Hepatocyte (in vitro differentiated cells): ENCODE data around the gene CFAP410. TPM values are rescaled to one million over a fixed set of nuclear protein-coding genes. Genes with fewer than 3 reads are reported as not detected.

Experiments
- DNase-seq: peaks from one replicate; pipeline ENCODE4 v3.0.0-alpha.2; 2016; ENCODE audit warnings: low spot score
- H2AFZ ChIP-seq: fragments of 200-600 bp; sonication (generic); 2 replicates; pipeline ENCODE4 v1.6.0; 2016; ENCODE audit warnings: antibody characterized with exemption, mild to moderate bottlenecking
- H3K27ac ChIP-seq: fragments of 200-600 bp; sonication (generic); 2 replicates; pipeline ENCODE4 v1.5.1; 2016; ENCODE audit warnings: mild to moderate bottlenecking
- H3K27me3 ChIP-seq: fragments of 200-600 bp; sonication (generic); 2 replicates; pipeline ENCODE4 v1.6.1; 2016
- H3K36me3 ChIP-seq: fragments of 200-600 bp; sonication (generic); replicated peaks from 2 replicates; pipeline ENCODE4 v1.5.1; 2016; ENCODE audit warnings: low read depth; ENCODE audit not compliant: insufficient read depth
- H3K4me1 ChIP-seq: fragments of 200-600 bp; sonication (generic); 2 replicates; pipeline ENCODE4 v1.5.1; 2016; ENCODE audit warnings: mild to moderate bottlenecking, moderate library complexity; ENCODE audit not compliant: insufficient read depth
- H3K4me2 ChIP-seq: fragments of 200-600 bp; sonication (generic); 2 replicates; pipeline ENCODE4 v1.6.0; 2016
- H3K4me3 ChIP-seq: fragments of 200-600 bp; sonication (generic); 2 replicates; pipeline ENCODE4 v1.5.1; 2016; ENCODE audit warnings: mild to moderate bottlenecking
- H3K79me2 ChIP-seq: fragments of 200-600 bp; sonication (generic); 2 replicates; pipeline ENCODE4 v1.6.0; 2017; ENCODE audit warnings: mild to moderate bottlenecking
- H3K9me2 ChIP-seq: fragments of 200-600 bp; sonication (generic); replicated peaks from 2 replicates; pipeline ENCODE4 v1.6.0; 2017; ENCODE audit warnings: mild to moderate bottlenecking; ENCODE audit not compliant: insufficient read depth
- H3K9me3 ChIP-seq: fragments of 200-600 bp; sonication (generic); 2 replicates; pipeline ENCODE4 v1.5.1; 2016; ENCODE audit warnings: low read depth, mild to moderate bottlenecking
- H4K20me1 ChIP-seq: fragments of 200-600 bp; sonication (generic); 2 replicates; pipeline ENCODE4 v1.6.0; 2016; ENCODE audit warnings: mild to moderate bottlenecking; ENCODE audit not compliant: insufficient read depth, poor library complexity, severe bottlenecking
- CTCF ChIP-seq: fragments of 200-600 bp; sonication (generic); IDR thresholded peaks from 2 replicates; pipeline ENCODE4 v1.5.1; 2016; ENCODE audit warnings: antibody characterized with exemption, mild to moderate bottlenecking; ENCODE audit not compliant: poor library complexity
- EZH2 ChIP-seq: fragments of 200-600 bp; sonication (generic); IDR thresholded peaks from 2 replicates; pipeline ENCODE4 v1.6.1; 2016; ENCODE audit warnings: antibody characterized with exemption, mild to moderate bottlenecking, borderline replicate concordance
- EZH2phosphoT487 ChIP-seq: fragments of 200-600 bp; sonication (generic); IDR thresholded peaks from one replicate; pipeline ENCODE4 v1.6.1; 2018; ENCODE audit warnings: antibody characterized with exemption, mild to moderate bottlenecking, low read depth, moderate library complexity; ENCODE audit not compliant: unreplicated experiment, severe bottlenecking
- WGBS: methylation state at CpG from one replicate; pipeline ENCODE4 v1.1.6; 2016; ENCODE audit warnings: low lambda C conversion rate; ENCODE audit errors: missing lambda C conversion rate; 5-methylcytosine and 5-hydroxymethylcytosine counted together
- polyA plus RNA-seq: library from polyadenylated mRNA; unstranded; fragments of >200 nt; fragmentation: Nextera tagmentation; extraction: Ambion mirVana; gene quantifications from 2 replicates; pipeline ENCODE4 v1.2.1, GENCODE V29; 2016
- total RNA-seq: library from RNA; depleted of rRNA; stranded (reverse); fragments of >200 nt; gene quantifications from 2 replicates; pipeline ENCODE4 v1.2.3, GENCODE V29; 2014

The CFAP410 gene
- total and polyA plus RNA-seq, 2 experiments from 2014 or later = 17.1 to 33.6 TPM

- H3K4me3 ChIP-seq = no peak overlapping the region
- H4K20me1 ChIP-seq = no peaks in the 10 kb centered on the region
- H3K4me2 ChIP-seq = no peak overlapping the region
- H3K27ac ChIP-seq = no peak overlapping the region
- no peak for DNase-seq
- no peaks in the 10 kb centered on the region for H3K27me3 ChIP-seq
- no peaks in the 10 kb centered on the region for H3K4me1 ChIP-seq
- WGBS = 91% methylated on average over 44 of the region's 44 CpGs
- H2AFZ ChIP-seq = no peak overlapping the region
- TF ChIP-seq CTCF = no peak
- TF ChIP-seq EZH2phosphoT487 = no peak
- no peak for TF ChIP-seq EZH2
- H3K9me2 ChIP-seq = no peaks in the 10 kb centered on the region
- no peaks in the 10 kb centered on the region for H3K9me3 ChIP-seq
- no peaks in the 10 kb centered on the region for H3K79me2 ChIP-seq
- no peaks in the 10 kb centered on the region for H3K36me3 ChIP-seq
These were observed 9.1 kb downstream of the CFAP410 start for GRCh38 chr21:44329971-44330681.

GRCh38 chr21:44329086-44329889 is 9.9 kb downstream of the CFAP410 start:
- no peak for DNase-seq
- Histone ChIP-seq H3K9me3 (no peaks in the 10 kb centered on the region), H3K27ac (no peak overlapping the region), H3K79me2 (no peaks in the 10 kb centered on the region), H4K20me1 (no peaks in the 10 kb centered on the region), H3K27me3 (no peaks in the 10 kb centered on the region), H2AFZ (no peak overlapping the region), H3K4me1 (no peaks in the 10 kb centered on the region), H3K4me3 (no peak overlapping the region), H3K9me2 (no peaks in the 10 kb centered on the region), H3K4me2 (no peak overlapping the region), H3K36me3 (no peaks in the 10 kb centered on the region)
- TF ChIP-seq CTCF (no peak), EZH2 (no peak), EZH2phosphoT487 (no peak)
- WGBS = 89% methylated on average over 26 of the region's 26 CpGs

- Histone ChIP-seq H3K36me3 (no peaks in the 10 kb centered on the region), H3K79me2 (no peaks in the 10 kb centered on the region), H2AFZ (no peak overlapping the region), H3K4me1 (no peaks in the 10 kb centered on the region), H3K4me3 (no peak overlapping the region), H3K9me2 (no peaks in the 10 kb centered on the region), H4K20me1 (no peaks in the 10 kb centered on the region), H3K9me3 (no peaks in the 10 kb centered on the region), H3K27ac (no peak overlapping the region), H3K27me3 (no peaks in the 10 kb centered on the region), H3K4me2 (no peak overlapping the region)
- no peak for TF ChIP-seq EZH2
- TF ChIP-seq EZH2phosphoT487 = no peak
- TF ChIP-seq CTCF = no peak
- 96% methylated on average over 19 of the region's 25 CpGs for WGBS
- DNase-seq = no peak
These were observed 10.8 kb downstream of the CFAP410 start for GRCh38 chr21:44328242-44328895.
